ENCODE measurements around the gene XRCC5.

- no peak for TF ChIP-seq CTCF (IDR thresholded peaks at IDR 0.05)
- TF ChIP-seq POLR2A (IDR thresholded peaks at IDR 0.05): no peak
Observed at GRCh38 chr2:216214768-216215167, 105.6 kb downstream of the XRCC5 start.
